Measurements from ENCODE around the gene GLB1L. TPM values are rescaled to one million over a fixed set of nuclear protein-coding genes. Genes with fewer than 3 reads are reported as not detected.

GLB1L gene
- total and polyA plus RNA-seq, 4 donors: 2.3 to 5.2 (median 2.6) TPM

DNA sequence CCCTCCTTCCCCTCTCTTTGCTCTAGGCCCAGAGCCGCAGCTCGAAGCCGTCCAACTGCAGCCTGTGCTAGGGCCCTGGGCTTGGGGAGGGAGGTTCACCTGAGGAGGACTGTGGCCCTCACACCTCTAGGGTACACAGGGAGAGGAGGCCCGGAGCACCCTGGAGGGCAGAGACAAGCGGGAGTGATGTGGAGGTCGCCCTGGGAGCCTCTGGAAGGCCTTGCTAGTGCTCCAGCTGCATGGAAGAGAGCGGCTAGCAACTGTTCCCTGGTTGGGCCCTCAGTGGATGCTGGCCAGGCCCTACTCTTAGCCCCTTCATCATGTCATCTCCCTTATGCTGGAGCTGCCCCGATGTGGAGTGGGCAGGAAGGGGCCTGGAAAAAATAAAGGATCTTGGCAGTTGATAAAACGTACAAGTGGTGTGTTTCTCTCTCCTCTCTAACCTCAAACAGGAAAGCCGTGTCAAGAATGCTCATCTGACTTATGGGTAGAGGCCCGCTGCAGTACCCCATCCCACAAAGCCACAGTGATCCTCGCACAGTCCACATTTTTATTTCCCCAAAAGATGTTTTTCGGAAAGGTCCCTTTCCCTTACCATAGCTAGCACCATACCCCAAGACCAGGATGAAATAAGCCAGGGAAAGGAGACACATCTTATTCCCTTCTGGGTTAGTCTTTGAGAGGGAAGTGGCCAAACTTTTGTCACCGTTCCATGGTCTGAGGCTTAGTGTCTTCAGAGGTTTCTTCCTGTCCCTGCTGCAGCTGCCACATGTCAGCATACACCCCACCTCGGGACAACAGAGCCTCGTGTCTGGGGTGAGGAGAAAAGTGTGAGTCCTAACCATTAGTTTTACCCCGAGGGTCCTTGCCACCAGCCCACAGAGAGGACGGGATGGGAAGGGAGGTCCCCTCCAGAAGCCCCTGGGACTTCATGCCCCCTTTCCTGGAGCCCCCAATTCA is 35.7 kb downstream of the GLB1L start:
- H3K9me3 ChIP-seq (ENCODE audit: control insufficient read depth in 4 of 4, low read length in 3 of 4): no peaks in the 10 kb centered on the region
- no peak overlapping the region for H3K27ac ChIP-seq (ENCODE audit: low read depth in 1 of 2, low read length in 2 of 2)

DNA sequence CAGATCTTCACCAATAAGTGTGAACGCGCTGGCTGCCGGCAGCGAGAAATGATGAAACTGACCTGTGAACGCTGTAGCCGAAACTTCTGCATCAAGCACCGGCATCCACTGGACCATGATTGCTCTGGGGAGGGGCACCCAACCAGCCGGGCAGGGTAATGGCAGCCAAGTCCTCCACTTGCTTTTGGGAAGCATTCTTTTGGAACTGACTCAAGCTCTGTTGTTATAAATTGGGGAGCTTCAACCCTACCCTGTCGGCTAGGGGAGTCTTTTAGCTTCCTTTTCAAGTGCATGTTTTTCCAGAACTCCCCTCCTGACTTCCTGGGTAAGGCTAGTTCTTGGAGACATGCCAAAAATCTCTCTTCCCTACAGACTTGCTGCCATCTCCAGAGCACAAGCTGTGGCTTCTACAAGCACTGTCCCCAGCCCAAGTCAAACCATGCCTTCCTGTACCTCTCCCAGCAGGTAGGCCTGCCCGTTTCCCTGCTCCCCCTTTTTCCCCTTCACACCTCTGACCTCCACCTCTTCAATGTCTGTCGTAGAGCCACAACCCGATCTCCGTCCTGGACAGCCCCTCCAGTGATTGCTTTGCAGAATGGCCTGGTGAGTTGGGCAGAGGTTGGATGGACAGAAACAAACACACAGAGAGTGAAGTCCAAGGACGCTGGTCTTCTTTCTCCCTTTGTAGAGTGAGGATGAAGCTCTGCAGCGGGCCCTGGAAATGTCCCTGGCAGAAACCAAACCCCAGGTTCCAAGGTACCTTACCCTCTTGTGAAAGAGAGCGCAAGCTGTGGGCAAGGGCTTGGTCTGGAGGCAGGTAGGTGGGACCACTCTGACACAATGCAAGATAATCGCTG is 37.1 kb downstream of the GLB1L start:
- H3K4me3 ChIP-seq (ENCODE audit: low read depth in 1 of 3, low read length in 3 of 3): peak overlapping the region in 1 of 3 donors; percentile 78
- H3K27me3 ChIP-seq (ENCODE audit: control insufficient read depth in 4 of 4, insufficient read depth in 4 of 4, low read length in 3 of 4): no peaks in the 10 kb centered on the region
- H3K9ac ChIP-seq (ENCODE audit: low read depth in 1 of 2, low read length in 2 of 2): no peak overlapping the region
- H3K9me3 ChIP-seq (ENCODE audit: control insufficient read depth in 4 of 4, low read length in 3 of 4): no peaks in the 10 kb centered on the region
- peaks cover 3 to 26% (median 23%) of the 10 kb centered on the region in 4 donors for H3K4me1 ChIP-seq (ENCODE audit: control insufficient read depth in 4 of 4, insufficient read depth in 4 of 4, low read length in 3 of 4)
- peak overlapping the region; percentile 95 to 97 for H3K27ac ChIP-seq (ENCODE audit: low read depth in 1 of 2, low read length in 2 of 2)
- H3K36me3 ChIP-seq (ENCODE audit: control insufficient read depth in 4 of 4, insufficient read depth in 3 of 4, low read depth in 1 of 4, low read length in 3 of 4): peaks cover 5 to 21% (median 9%) of the 10 kb centered on the region in 4 donors
- WGBS: 33% methylated on average over 17 of the region's 17 CpGs
- DNase-seq (ENCODE audit: low spot score): peak; percentile 42
- TF ChIP-seq, protein P1, sequence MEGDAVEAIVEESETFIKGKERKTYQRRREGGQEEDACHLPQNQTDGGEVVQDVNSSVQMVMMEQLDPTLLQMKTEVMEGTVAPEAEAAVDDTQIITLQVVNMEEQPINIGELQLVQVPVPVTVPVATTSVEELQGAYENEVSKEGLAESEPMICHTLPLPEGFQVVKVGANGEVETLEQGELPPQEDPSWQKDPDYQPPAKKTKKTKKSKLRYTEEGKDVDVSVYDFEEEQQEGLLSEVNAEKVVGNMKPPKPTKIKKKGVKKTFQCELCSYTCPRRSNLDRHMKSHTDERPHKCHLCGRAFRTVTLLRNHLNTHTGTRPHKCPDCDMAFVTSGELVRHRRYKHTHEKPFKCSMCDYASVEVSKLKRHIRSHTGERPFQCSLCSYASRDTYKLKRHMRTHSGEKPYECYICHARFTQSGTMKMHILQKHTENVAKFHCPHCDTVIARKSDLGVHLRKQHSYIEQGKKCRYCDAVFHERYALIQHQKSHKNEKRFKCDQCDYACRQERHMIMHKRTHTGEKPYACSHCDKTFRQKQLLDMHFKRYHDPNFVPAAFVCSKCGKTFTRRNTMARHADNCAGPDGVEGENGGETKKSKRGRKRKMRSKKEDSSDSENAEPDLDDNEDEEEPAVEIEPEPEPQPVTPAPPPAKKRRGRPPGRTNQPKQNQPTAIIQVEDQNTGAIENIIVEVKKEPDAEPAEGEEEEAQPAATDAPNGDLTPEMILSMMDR (IDR thresholded peaks at IDR 0.05; ENCODE audit: low read depth, low read length, missing input control): no peak
- TF ChIP-seq SP1 (IDR thresholded peaks at IDR 0.05) (peak; percentile 30), EGR1 (IDR thresholded peaks at IDR 0.05; ENCODE audit: low read depth in 2 of 2) (no peak), FOXA2 (IDR thresholded peaks at IDR 0.05) (no peak), HNF4A (conservative IDR thresholded peaks at IDR 0.05) (peak; percentile 69 to 73), HNF4G (IDR thresholded peaks at IDR 0.05) (no peak), RXRA (IDR thresholded peaks at IDR 0.05) (peak in 1 of 2 donors; percentile 20), NR2F2 (IDR thresholded peaks at IDR 0.05) (no peak), YY1 (IDR thresholded peaks at IDR 0.05) (no peak)
- TF ChIP-seq, protein P2, sequence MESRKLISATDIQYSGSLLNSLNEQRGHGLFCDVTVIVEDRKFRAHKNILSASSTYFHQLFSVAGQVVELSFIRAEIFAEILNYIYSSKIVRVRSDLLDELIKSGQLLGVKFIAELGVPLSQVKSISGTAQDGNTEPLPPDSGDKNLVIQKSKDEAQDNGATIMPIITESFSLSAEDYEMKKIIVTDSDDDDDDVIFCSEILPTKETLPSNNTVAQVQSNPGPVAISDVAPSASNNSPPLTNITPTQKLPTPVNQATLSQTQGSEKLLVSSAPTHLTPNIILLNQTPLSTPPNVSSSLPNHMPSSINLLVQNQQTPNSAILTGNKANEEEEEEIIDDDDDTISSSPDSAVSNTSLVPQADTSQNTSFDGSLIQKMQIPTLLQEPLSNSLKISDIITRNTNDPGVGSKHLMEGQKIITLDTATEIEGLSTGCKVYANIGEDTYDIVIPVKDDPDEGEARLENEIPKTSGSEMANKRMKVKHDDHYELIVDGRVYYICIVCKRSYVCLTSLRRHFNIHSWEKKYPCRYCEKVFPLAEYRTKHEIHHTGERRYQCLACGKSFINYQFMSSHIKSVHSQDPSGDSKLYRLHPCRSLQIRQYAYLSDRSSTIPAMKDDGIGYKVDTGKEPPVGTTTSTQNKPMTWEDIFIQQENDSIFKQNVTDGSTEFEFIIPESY (IDR thresholded peaks at IDR 0.05): no peak

More for the DNA sequence above, 35.7 kb downstream of the GLB1L start:
- no peak for DNase-seq (ENCODE audit: low spot score)
- H3K27me3 ChIP-seq (ENCODE audit: control insufficient read depth in 4 of 4, insufficient read depth in 4 of 4, low read length in 3 of 4): no peaks in the 10 kb centered on the region
- peaks cover 3 to 26% (median 23%) of the 10 kb centered on the region in 4 donors for H3K4me1 ChIP-seq (ENCODE audit: control insufficient read depth in 4 of 4, insufficient read depth in 4 of 4, low read length in 3 of 4)
- WGBS: 87% methylated on average over 18 of the region's 18 CpGs
- peaks cover 11 to 33% (median 13%) of the 10 kb centered on the region in 4 donors for H3K36me3 ChIP-seq (ENCODE audit: control insufficient read depth in 4 of 4, insufficient read depth in 3 of 4, low read depth in 1 of 4, low read length in 3 of 4)
- no peak overlapping the region for H3K4me3 ChIP-seq (ENCODE audit: low read depth in 1 of 3, low read length in 3 of 3)
- H3K9ac ChIP-seq (ENCODE audit: low read depth in 1 of 2, low read length in 2 of 2): no peak overlapping the region
- TF ChIP-seq, protein P3, sequence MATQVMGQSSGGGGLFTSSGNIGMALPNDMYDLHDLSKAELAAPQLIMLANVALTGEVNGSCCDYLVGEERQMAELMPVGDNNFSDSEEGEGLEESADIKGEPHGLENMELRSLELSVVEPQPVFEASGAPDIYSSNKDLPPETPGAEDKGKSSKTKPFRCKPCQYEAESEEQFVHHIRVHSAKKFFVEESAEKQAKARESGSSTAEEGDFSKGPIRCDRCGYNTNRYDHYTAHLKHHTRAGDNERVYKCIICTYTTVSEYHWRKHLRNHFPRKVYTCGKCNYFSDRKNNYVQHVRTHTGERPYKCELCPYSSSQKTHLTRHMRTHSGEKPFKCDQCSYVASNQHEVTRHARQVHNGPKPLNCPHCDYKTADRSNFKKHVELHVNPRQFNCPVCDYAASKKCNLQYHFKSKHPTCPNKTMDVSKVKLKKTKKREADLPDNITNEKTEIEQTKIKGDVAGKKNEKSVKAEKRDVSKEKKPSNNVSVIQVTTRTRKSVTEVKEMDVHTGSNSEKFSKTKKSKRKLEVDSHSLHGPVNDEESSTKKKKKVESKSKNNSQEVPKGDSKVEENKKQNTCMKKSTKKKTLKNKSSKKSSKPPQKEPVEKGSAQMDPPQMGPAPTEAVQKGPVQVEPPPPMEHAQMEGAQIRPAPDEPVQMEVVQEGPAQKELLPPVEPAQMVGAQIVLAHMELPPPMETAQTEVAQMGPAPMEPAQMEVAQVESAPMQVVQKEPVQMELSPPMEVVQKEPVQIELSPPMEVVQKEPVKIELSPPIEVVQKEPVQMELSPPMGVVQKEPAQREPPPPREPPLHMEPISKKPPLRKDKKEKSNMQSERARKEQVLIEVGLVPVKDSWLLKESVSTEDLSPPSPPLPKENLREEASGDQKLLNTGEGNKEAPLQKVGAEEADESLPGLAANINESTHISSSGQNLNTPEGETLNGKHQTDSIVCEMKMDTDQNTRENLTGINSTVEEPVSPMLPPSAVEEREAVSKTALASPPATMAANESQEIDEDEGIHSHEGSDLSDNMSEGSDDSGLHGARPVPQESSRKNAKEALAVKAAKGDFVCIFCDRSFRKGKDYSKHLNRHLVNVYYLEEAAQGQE (IDR thresholded peaks at IDR 0.05): no peak
- TF ChIP-seq, protein P4, sequence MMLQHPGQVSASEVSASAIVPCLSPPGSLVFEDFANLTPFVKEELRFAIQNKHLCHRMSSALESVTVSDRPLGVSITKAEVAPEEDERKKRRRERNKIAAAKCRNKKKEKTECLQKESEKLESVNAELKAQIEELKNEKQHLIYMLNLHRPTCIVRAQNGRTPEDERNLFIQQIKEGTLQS (IDR thresholded peaks at IDR 0.05): no peak
- TF ChIP-seq RAD21 (IDR thresholded peaks at IDR 0.05) (no peak), YY1 (IDR thresholded peaks at IDR 0.05) (no peak), HNF4A (conservative IDR thresholded peaks at IDR 0.05) (no peak), SP1 (IDR thresholded peaks at IDR 0.05) (no peak), HNF4G (IDR thresholded peaks at IDR 0.05) (no peak), FOXA1 (IDR thresholded peaks at IDR 0.05) (no peak), GABPA (IDR thresholded peaks at IDR 0.05 in 1 of 2, conservative IDR thresholded peaks at IDR 0.05 in 1 of 2) (no peak), RXRA (IDR thresholded peaks at IDR 0.05) (no peak)
- TF ChIP-seq, protein P2 (IDR thresholded peaks at IDR 0.05): no peak
